Keratinocyte (primary cell): Measurements from ENCODE around the gene TP73. TPM values are rescaled to one million over a fixed set of nuclear protein-coding genes. Genes with fewer than 3 reads are reported as not detected.

ENCODE experiments used
- DNase-seq: peaks from one replicate; pipeline ENCODE4 v3.0.0-alpha.2; 2011; ENCODE audit warnings: low read depth, missing footprints, low spot score
- FAIRE-seq: peaks from 2 replicates; lab custom pipeline; 2011; peaks lifted over from hg19 to GRCh38; lab: Jason Lieb, UNC
- H2AFZ ChIP-seq: 2 replicates; pipeline ENCODE4 v1.6.0; 2012; ENCODE audit warnings: low read length, control low read depth, inconsistent platforms; ENCODE audit not compliant: control insufficient read depth
- H3K27ac ChIP-seq: 2 replicates; pipeline ENCODE4 v1.5.1; 2011; ENCODE audit warnings: low read length; ENCODE audit not compliant: control insufficient read depth, insufficient read depth
- H3K27me3 ChIP-seq: 3 replicates; pipeline ENCODE4 v1.6.0; 2011; ENCODE audit warnings: low read length; ENCODE audit not compliant: control insufficient read depth, insufficient read depth; ENCODE audit errors: extremely low read depth
- H3K36me3 ChIP-seq, 2 experiments: 2 replicates in 1 of 2; 3 replicates in 1 of 2; pipeline ENCODE4 v1.5.1; 2011; ENCODE audit warnings: low read length in 2 of 2, mild to moderate bottlenecking in 1 of 2; ENCODE audit not compliant: control insufficient read depth in 2 of 2, insufficient read depth in 2 of 2; ENCODE audit errors: extremely low read depth in 1 of 2
- H3K4me1 ChIP-seq: 3 replicates; pipeline ENCODE4 v1.5.1; 2011; ENCODE audit warnings: low read length; ENCODE audit not compliant: control insufficient read depth, insufficient read depth; ENCODE audit errors: extremely low read depth
- H3K4me2 ChIP-seq: 3 replicates; pipeline ENCODE4 v1.6.0; 2011; ENCODE audit warnings: low read depth, low read length; ENCODE audit not compliant: control insufficient read depth, insufficient read depth; ENCODE audit errors: extremely low read depth
- H3K4me3 ChIP-seq, 3 experiments: fragments of 200-600 bp in 1 of 3; sonication (generic) in 1 of 3; 2 replicates in 2 of 3; 3 replicates in 1 of 3; pipeline ENCODE4 v1.5.1; 2011 to 2016; ENCODE audit warnings: low read length in 3 of 3, mild to moderate bottlenecking in 3 of 3, control low read depth in 2 of 3, inconsistent platforms in 1 of 3, low read depth in 1 of 3, mixed read lengths in 1 of 3, mixed run types in 1 of 3, moderate library complexity in 1 of 3; ENCODE audit not compliant: control insufficient read depth in 2 of 3, insufficient read depth in 2 of 3; ENCODE audit errors: extremely low read depth in 1 of 3
- H3K79me2 ChIP-seq: 2 replicates; pipeline ENCODE4 v1.6.0; 2012; ENCODE audit warnings: low read length; ENCODE audit not compliant: control insufficient read depth, insufficient read depth
- H3K9ac ChIP-seq: 3 replicates; pipeline ENCODE4 v1.6.0; 2011; ENCODE audit warnings: low read length; ENCODE audit not compliant: control insufficient read depth, insufficient read depth; ENCODE audit errors: extremely low read depth
- H3K9me1 ChIP-seq: 3 replicates; pipeline ENCODE4 v1.6.0; 2011; ENCODE audit warnings: low read length; ENCODE audit not compliant: control insufficient read depth, insufficient read depth; ENCODE audit errors: extremely low read depth
- H3K9me3 ChIP-seq: 2 replicates; pipeline ENCODE4 v1.5.1; 2012; ENCODE audit warnings: low read depth, low read length; ENCODE audit not compliant: control insufficient read depth
- H4K20me1 ChIP-seq: 3 replicates; pipeline ENCODE4 v1.6.0; 2011; ENCODE audit warnings: low read length; ENCODE audit not compliant: control insufficient read depth, insufficient read depth; ENCODE audit errors: extremely low read depth
- CTCF ChIP-seq, 3 experiments: IDR thresholded peaks in 1 of 3; conservative IDR thresholded peaks in 1 of 3; optimal IDR thresholded peaks in 1 of 3; 2 replicates in 2 of 3; 3 replicates in 1 of 3; pipeline versions ENCODE3 to v1.5.1; 2011; ENCODE audit warnings: low read length in 3 of 3, mild to moderate bottlenecking in 3 of 3, moderate library complexity in 2 of 3, control low read depth in 1 of 3, inconsistent platforms in 1 of 3; ENCODE audit not compliant: insufficient read depth in 2 of 3; ENCODE audit errors: extremely low read depth in 1 of 3
- EZH2 ChIP-seq: IDR thresholded peaks from one replicate; pipeline ENCODE4 v1.6.1; 2012; ENCODE audit warnings: inconsistent platforms, mild to moderate bottlenecking, low read length, moderate library complexity
- dilution Hi-C: fragments of 300-500 bp; cut with MboI; formaldehyde crosslinking; loops from one replicate; pipeline ENCODE4 v1.7.0; 2020; ENCODE audit warnings: low sequenced_read_pairs; ENCODE audit not compliant: extremely low pct_ligation_motif_present
- polyA plus RNA-seq, 5 experiments: library from polyadenylated mRNA; depleted of rRNA in 3 of 5; stranded (reverse) in 3 of 5; stranded (forward) in 1 of 5; unstranded in 1 of 5; fragments of >200 nt; gene quantifications; 1 replicate in 1 of 5; 2 replicates in 3 of 5; 3 replicates in 1 of 5; pipeline versions ENCODE4 v1.2.1 to v1.2.3, GENCODE V29; 2011 to 2012; ENCODE audit warnings: missing spikeins in 2 of 5, low read depth in 1 of 5, low replicate concordance in 1 of 5

The TP73 gene
- polyA plus RNA-seq, 1 donor (not counting 4 experiments of a cell fraction or from before 2014, with no cell fraction given): 0.14 TPM

GRCh38 chr1:3654549-3655281, 2.4 kb downstream of the TP73 start:
- DNase-seq (no peak), FAIRE-seq (no peak)
- H4K20me1 ChIP-seq: no peaks in the 10 kb centered on the region
- H3K4me1 ChIP-seq: no peaks in the 10 kb centered on the region
- peaks cover 57% of the 10 kb centered on the region for H3K27me3 ChIP-seq
- TF ChIP-seq EZH2 (no peak), CTCF (optimal IDR thresholded peaks at IDR 0.05 in 1 of 3, IDR thresholded peaks at IDR 0.05 in 1 of 3, conservative IDR thresholded peaks at IDR 0.05 in 1 of 3; ENCODE audit: extremely low read depth in 1 of 3, insufficient read depth in 2 of 3, low read length in 3 of 3) (no peak)
- dilution Hi-C loops: no loop called here
- no peak overlapping the region for H3K9ac ChIP-seq
- H3K36me3 ChIP-seq: no peaks in the 10 kb centered on the region
- H3K4me2 ChIP-seq: no peak overlapping the region
- H3K27ac ChIP-seq: no peak overlapping the region
- peaks cover under 1% of the 10 kb centered on the region for H3K79me2 ChIP-seq
- H3K9me1 ChIP-seq: no peaks in the 10 kb centered on the region
- H3K4me3 ChIP-seq: no peak overlapping the region
- H3K9me3 ChIP-seq: no peaks in the 10 kb centered on the region
- no peak overlapping the region for H2AFZ ChIP-seq

DNA sequence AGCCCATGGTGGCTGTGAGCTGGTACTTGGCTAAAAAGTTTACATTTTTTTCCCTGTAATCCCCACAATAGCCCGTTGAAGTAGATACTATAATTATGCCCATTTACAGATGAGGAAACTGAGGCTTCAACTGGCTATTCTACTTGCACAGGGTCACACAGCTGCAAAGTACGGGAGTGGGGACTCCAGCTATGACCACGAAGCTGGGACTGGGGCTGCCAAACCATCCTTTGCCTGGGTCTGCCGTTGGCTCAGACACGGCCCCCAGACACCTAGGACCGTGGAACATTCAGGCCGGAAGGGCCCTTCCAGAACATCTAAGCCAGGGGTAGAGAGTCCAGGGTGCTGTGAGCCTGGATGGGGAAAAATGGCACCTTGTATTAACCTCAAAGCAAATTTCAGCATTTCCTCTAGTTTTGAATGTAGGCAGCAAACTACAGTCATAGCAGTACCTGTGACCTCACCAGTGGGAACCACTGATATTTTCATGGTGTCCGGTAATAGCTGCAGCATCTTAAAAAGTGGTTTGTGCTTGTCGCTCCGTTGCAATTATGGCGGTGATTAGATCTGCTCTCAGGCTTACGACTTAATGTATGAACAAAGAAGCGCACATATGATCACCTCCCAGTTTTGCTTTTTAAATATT, 4.3 kb downstream of the TP73 start:
- DNase-seq: no peak
- Histone ChIP-seq H3K9me3 (no peaks in the 10 kb centered on the region), H3K79me2 (no peaks in the 10 kb centered on the region), H3K4me2 (no peak overlapping the region), H4K20me1 (no peaks in the 10 kb centered on the region), H2AFZ (no peak overlapping the region), H3K27me3 (peaks cover 44% of the 10 kb centered on the region), H3K4me1 (no peaks in the 10 kb centered on the region), H3K27ac (no peak overlapping the region), H3K9me1 (no peaks in the 10 kb centered on the region), H3K36me3 (no peaks in the 10 kb centered on the region), H3K9ac (no peak overlapping the region), H3K4me3 (no peak overlapping the region)
- TF ChIP-seq CTCF (optimal IDR thresholded peaks at IDR 0.05 in 1 of 3, IDR thresholded peaks at IDR 0.05 in 1 of 3, conservative IDR thresholded peaks at IDR 0.05 in 1 of 3; ENCODE audit: extremely low read depth in 1 of 3, insufficient read depth in 2 of 3, low read length in 3 of 3) (no peak), EZH2 (no peak)
- dilution Hi-C loops: no loop called here
- no peak for FAIRE-seq
